HCT116 (cell line): ENCODE measurements around the gene ADARB2. TPM values are rescaled to one million over a fixed set of nuclear protein-coding genes. Genes with fewer than 3 reads are reported as not detected.

Experiments
- ATAC-seq: fragments of 200-7000 bp; cut with Tn5 transposase; 2 replicates; pipeline ENCODE4 v1.9.1; 2020; ENCODE audit warnings: mild to moderate bottlenecking, moderate library complexity
- BruUV-seq: library from RNA; stranded (reverse); fragments of 400-500 nt; replicated peaks from 2 replicates; lab custom pipeline; 2021; lab: Mats Ljungman, UMichigan
- CTCF ChIA-PET: fragments of 300-600 bp; sonication (Branson Sonifier 250); formaldehyde crosslinking; loops from one replicate; lab custom pipeline; 2021; ENCODE audit warnings: antibody characterized with exemption; lab: Charles Lee
- POLR2A ChIA-PET: fragments of 300-600, 350-600 bp; sonication (Branson Sonifier 250); formaldehyde crosslinking; loops from one replicate; lab custom pipeline; 2021; ENCODE audit warnings: antibody characterized with exemption; lab: Charles Lee
- RAD21 ChIA-PET, 2 experiments: fragments of 300-600 bp; sonication (Branson Sonifier 250); formaldehyde crosslinking; loops; one replicate each; lab custom pipeline; 2023; ENCODE audit warnings: low total read pairs in 2 of 2; ENCODE audit not compliant: uncharacterized antibody in 2 of 2, unreplicated experiment in 2 of 2, low non-redundant PET in 1 of 2; lab: Charles Lee
- DNase-seq: peaks from one replicate; pipeline ENCODE4 v3.0.0-alpha.2; 2010; ENCODE audit warnings: low read depth, low spot score
- H2AFZ ChIP-seq: fragments of 200-600 bp; shearing (Covaris generic), sonication (generic); 2 replicates; pipeline ENCODE4 v1.6.1; 2017; ENCODE audit warnings: low read depth, mixed run types, mixed read lengths, antibody characterized with exemption, low read length; ENCODE audit not compliant: poor library complexity, severe bottlenecking
- H3K27ac ChIP-seq: 2 replicates; pipeline ENCODE4 v1.5.1; 2012; ENCODE audit warnings: low read depth, low read length
- H3K27me3 ChIP-seq: fragments of 200-600 bp; sonication (generic); 2 replicates; pipeline ENCODE4 v1.6.1; 2016; ENCODE audit warnings: mixed run types, low read length, mixed read lengths; ENCODE audit not compliant: insufficient read depth
- H3K36me3 ChIP-seq, 2 experiments: fragments of 200-500 bp in 1 of 2; fragments of 200-600 bp in 1 of 2; sonication (Bioruptor generic) in 1 of 2; sonication (generic) in 1 of 2; 2 replicates each; pipeline versions ENCODE4 v1.5.1 to v1.6.1; 2014 to 2016; ENCODE audit warnings: low read length in 2 of 2, inconsistent platforms in 1 of 2, mixed read lengths in 1 of 2, mixed run types in 1 of 2; ENCODE audit not compliant: insufficient read depth in 2 of 2, control insufficient read depth in 1 of 2
- H3K4me1 ChIP-seq, 2 experiments: fragments of 200-600 bp in 1 of 2; sonication (generic) in 1 of 2; 2 replicates each; pipeline versions ENCODE4 v1.5.1 to v1.6.1; 2012 to 2017; ENCODE audit warnings: low read length in 2 of 2, inconsistent platforms in 1 of 2, mild to moderate bottlenecking in 1 of 2, mixed read lengths in 1 of 2, mixed run types in 1 of 2, moderate library complexity in 1 of 2; ENCODE audit not compliant: insufficient read depth in 2 of 2, control insufficient read depth in 1 of 2
- H3K4me2 ChIP-seq: fragments of 200-600 bp; sonication (generic); 2 replicates; pipeline ENCODE4 v1.6.1; 2017; ENCODE audit warnings: mixed run types, low read length, mixed read lengths
- H3K4me3 ChIP-seq, 2 experiments: fragments of 200-600 bp in 1 of 2; sonication (generic) in 1 of 2; replicated peaks in 1 of 2; 2 replicates each; pipeline ENCODE4 v1.5.1; 2011 to 2016; ENCODE audit warnings: low read length in 2 of 2, control low read depth in 1 of 2, low read depth in 1 of 2, mild to moderate bottlenecking in 1 of 2, mixed read lengths in 1 of 2, mixed run types in 1 of 2
- H3K79me2 ChIP-seq: fragments of 200-600 bp; sonication (generic); 2 replicates; pipeline ENCODE4 v1.6.1; 2017; ENCODE audit warnings: mild to moderate bottlenecking, mixed run types, low read length, moderate library complexity, mixed read lengths; ENCODE audit not compliant: insufficient read depth
- H3K9ac ChIP-seq: fragments of 200-600 bp; sonication (generic); 2 replicates; pipeline ENCODE4 v1.6.1; 2016; ENCODE audit warnings: low read length, mixed read lengths
- H3K9me2 ChIP-seq: fragments of 200-600 bp; sonication (generic), shearing (Covaris generic); 2 replicates; pipeline ENCODE4 v1.6.1; 2017; ENCODE audit warnings: mixed run types, mild to moderate bottlenecking, moderate library complexity; ENCODE audit not compliant: insufficient read depth
- H3K9me3 ChIP-seq, 2 experiments: fragments of 200-500 bp in 1 of 2; fragments of 200-600 bp in 1 of 2; sonication (Bioruptor generic) in 1 of 2; sonication (generic) in 1 of 2; 2 replicates each; pipeline ENCODE4 v1.6.1; 2014 to 2017; ENCODE audit warnings: low read length in 2 of 2, mixed read lengths in 2 of 2, inconsistent platforms in 1 of 2, low read depth in 1 of 2, mild to moderate bottlenecking in 1 of 2, mixed run types in 1 of 2, moderate library complexity in 1 of 2; ENCODE audit not compliant: control insufficient read depth in 1 of 2, insufficient read depth in 1 of 2
- H4K20me1 ChIP-seq: fragments of 200-600 bp; sonication (generic), shearing (Covaris generic); 2 replicates; pipeline ENCODE4 v1.6.1; 2017; ENCODE audit warnings: mixed run types, mild to moderate bottlenecking, moderate library complexity; ENCODE audit not compliant: insufficient read depth
- CBX3 ChIP-seq: IDR thresholded peaks from 2 replicates; pipeline ENCODE4 v1.6.1; 2012; ENCODE audit warnings: low read depth
- CEBPB ChIP-seq: IDR thresholded peaks from 2 replicates; pipeline ENCODE4 v1.6.1; 2012; ENCODE audit warnings: low read depth
- ELF1 ChIP-seq: IDR thresholded peaks from 2 replicates; pipeline ENCODE4 v1.6.1; 2012; ENCODE audit warnings: low read depth, borderline replicate concordance
- EZH2 ChIP-seq: fragments of 200-600 bp; sonication (generic); IDR thresholded peaks from 2 replicates; pipeline ENCODE4 v1.6.1; 2017; ENCODE audit warnings: antibody characterized with exemption, mixed run types
- EZH2phosphoT487 ChIP-seq: fragments of 200-600 bp; IDR thresholded peaks from 2 replicates; pipeline ENCODE4 v1.6.1; 2018; ENCODE audit warnings: antibody characterized with exemption, borderline replicate concordance
- FOSL1 ChIP-seq: IDR thresholded peaks from 2 replicates; pipeline ENCODE4 v1.6.1; 2012; ENCODE audit warnings: low read depth
- POLR2A ChIP-seq: IDR thresholded peaks from 2 replicates; pipeline ENCODE4 v1.7.0; 2011; ENCODE audit warnings: borderline replicate concordance; ENCODE audit not compliant: insufficient read depth, insufficient read length; ENCODE audit errors: extremely low read depth
- POLR2AphosphoS5 ChIP-seq: IDR thresholded peaks from 2 replicates; pipeline ENCODE4 v1.6.1; 2011; ENCODE audit warnings: mild to moderate bottlenecking, low read depth, low read length, moderate library complexity
- RAD21 ChIP-seq: IDR thresholded peaks from 2 replicates; pipeline ENCODE4 v1.6.1; 2012; ENCODE audit warnings: low read depth, mild to moderate bottlenecking
- REST ChIP-seq: IDR thresholded peaks from 2 replicates; pipeline ENCODE4 v1.6.1; 2012; ENCODE audit warnings: low read depth
- SIN3A ChIP-seq: IDR thresholded peaks from 2 replicates; pipeline ENCODE4 v1.6.1; 2012; ENCODE audit warnings: low read depth
- SP1 ChIP-seq: IDR thresholded peaks from 2 replicates; pipeline ENCODE4 v1.6.1; 2012; ENCODE audit warnings: low read depth
- SRF ChIP-seq: IDR thresholded peaks from 2 replicates; pipeline ENCODE4 v1.6.1; 2012; ENCODE audit warnings: low read depth
- TCF7L2 ChIP-seq: IDR thresholded peaks from 2 replicates; pipeline ENCODE4 v1.7.0; 2011; ENCODE audit warnings: borderline replicate concordance, inconsistent platforms; ENCODE audit not compliant: insufficient read depth, insufficient read length; ENCODE audit errors: extremely low read depth
- YY1 ChIP-seq: IDR thresholded peaks from 2 replicates; pipeline ENCODE4 v1.6.1; 2011; ENCODE audit warnings: low read length, low read depth, moderate library complexity, mild to moderate bottlenecking; ENCODE audit not compliant: insufficient replicate concordance; ENCODE audit errors: extremely low read depth
- ZFX ChIP-seq: fragments of 450-650 bp; IDR thresholded peaks from 2 replicates; pipeline ENCODE4 v1.6.1; 2017
- ZNF274 ChIP-seq: fragments of 200-500 bp; sonication (Bioruptor generic); IDR thresholded peaks from 2 replicates; pipeline ENCODE4 v1.6.1; 2014; ENCODE audit warnings: mild to moderate bottlenecking, low read depth, low read length, inconsistent platforms
- intact Hi-C: fragments of 100-400 bp; cut with micrococcal nuclease; formaldehyde crosslinking; loops from 2 replicates; pipeline ENCODE4 v1.10.0; 2022
- total RNA-seq: library from RNA; stranded (reverse); gene quantifications from one replicate; pipeline ENCODE4 v1.2.1, GENCODE V29; 2021; ENCODE audit not compliant: unreplicated experiment
- TF ChIP-seq, protein P1 (sequence below): IDR thresholded peaks from 2 replicates; pipeline ENCODE4 v1.6.1; 2012
- TF ChIP-seq, protein P2 (sequence below): IDR thresholded peaks from 2 replicates; pipeline ENCODE4 v1.6.1; 2012

The ADARB2 gene
- total RNA-seq, 1 experiment from 2014 or later: not detected

DNA sequence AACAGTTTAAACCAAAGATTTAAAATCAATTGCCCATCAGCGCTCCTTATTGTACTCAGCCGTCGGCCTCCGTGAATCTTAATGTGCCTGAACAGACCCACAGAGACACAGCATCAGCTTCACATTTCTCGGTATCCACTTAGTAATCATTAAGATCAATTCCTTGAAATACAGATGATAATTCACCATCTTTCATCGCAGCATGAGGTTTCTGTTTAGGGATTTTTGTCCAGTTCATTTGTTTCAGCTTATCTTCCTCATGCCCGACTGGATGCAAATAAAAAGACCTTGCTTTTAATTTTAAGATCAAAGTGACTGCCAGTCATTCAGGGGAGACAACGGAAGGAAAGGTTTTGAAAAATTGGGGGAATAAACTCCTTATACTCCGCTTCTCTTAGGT is 473.3 kb downstream of the ADARB2 start:
- no peaks in the 10 kb centered on the region for H3K9me2 ChIP-seq
- H3K4me1 ChIP-seq: no peaks in the 10 kb centered on the region
- TF ChIP-seq RAD21 (no peak), FOSL1 (no peak), POLR2AphosphoS5 (no peak), SRF (no peak), CEBPB (no peak), ZFX (no peak), YY1 (no peak), SIN3A (no peak), ZNF274 (no peak), TCF7L2 (no peak), SP1 (no peak), EZH2 (no peak), REST (no peak), CBX3 (no peak), POLR2A (no peak), EZH2phosphoT487 (no peak), ELF1 (no peak)
- TF ChIP-seq, protein P1, sequence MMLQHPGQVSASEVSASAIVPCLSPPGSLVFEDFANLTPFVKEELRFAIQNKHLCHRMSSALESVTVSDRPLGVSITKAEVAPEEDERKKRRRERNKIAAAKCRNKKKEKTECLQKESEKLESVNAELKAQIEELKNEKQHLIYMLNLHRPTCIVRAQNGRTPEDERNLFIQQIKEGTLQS: no peak
- TF ChIP-seq, protein P2, sequence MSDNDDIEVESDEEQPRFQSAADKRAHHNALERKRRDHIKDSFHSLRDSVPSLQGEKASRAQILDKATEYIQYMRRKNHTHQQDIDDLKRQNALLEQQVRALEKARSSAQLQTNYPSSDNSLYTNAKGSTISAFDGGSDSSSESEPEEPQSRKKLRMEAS: no peak
- intact Hi-C loops: no loop called here
- no peak overlapping the region for H3K27ac ChIP-seq
- H3K36me3 ChIP-seq: no peaks in the 10 kb centered on the region
- no peak overlapping the region for H3K9ac ChIP-seq
- H3K9me3 ChIP-seq: no peaks in the 10 kb centered on the region
- ATAC-seq (no peak), DNase-seq (no peak)
- RAD21 ChIA-PET: no interaction called here
- no peaks in the 10 kb centered on the region for H4K20me1 ChIP-seq
- CTCF ChIA-PET: no interaction called here
- POLR2A ChIA-PET: no interaction called here
- H3K27me3 ChIP-seq: peaks cover 16% of the 10 kb centered on the region; the same call in 1 of the 2 replicates
- no peaks in the 10 kb centered on the region for H3K79me2 ChIP-seq
- BruUV-seq: no TSS peak
- H2AFZ ChIP-seq: no peak overlapping the region
- no peak overlapping the region for H3K4me3 ChIP-seq
- H3K4me2 ChIP-seq: no peak overlapping the region
